Cardiac septum (tissue), 1 donor: ENCODE results near the gene ZNF524. TPM values are rescaled to one million over a fixed set of nuclear protein-coding genes. Genes with fewer than 3 reads are reported as not detected.
A peak's percentile ranks its signal among the peaks of the same experiment; 100 is the strongest.

Experiments used
- DNase-seq: peaks from one replicate; pipeline ENCODE4 v3.0.0-alpha.2; 2020; ENCODE audit warnings: low spot score
- intact Hi-C: fragments of 100-400 bp; cut with DNase I; formaldehyde crosslinking; loops from one replicate; pipeline ENCODE4 v1.14.0; 2022
- total RNA-seq: library from RNA; stranded (reverse); fragmentation: NEBNext Ultra II Directional; extraction: Animal tissue kit (Norgen Biotek cat#: 25700); gene quantifications from one replicate; pipeline ENCODE4 v1.2.1, GENCODE V29; 2021
- donor health status: DM: no; HTN: no; CAD: no.

The ZNF524 gene
- total RNA-seq, 1 donor from 2014 or later, result 13.7 TPM

DNA sequence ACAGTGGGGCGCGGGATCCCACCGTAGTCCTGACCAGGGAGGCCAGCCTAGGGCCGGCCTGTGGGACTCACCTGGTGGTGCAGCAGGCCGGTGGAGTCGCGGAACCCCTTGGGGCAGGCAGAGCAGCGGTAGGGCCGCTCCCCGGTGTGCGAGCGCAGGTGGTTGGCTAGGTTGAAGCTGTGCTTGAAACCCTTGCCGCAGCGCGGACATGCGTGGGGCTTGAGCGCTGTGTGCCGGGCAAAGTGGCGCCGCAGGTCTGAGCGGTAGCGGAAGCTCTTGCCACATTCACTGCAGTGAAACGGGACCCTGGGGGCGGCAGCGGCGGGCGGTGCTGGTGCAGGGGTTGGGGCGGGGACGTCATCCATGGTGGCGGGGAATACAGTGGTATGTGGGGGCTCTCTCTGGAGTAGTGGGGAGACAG lies 2.6 kb upstream of the ZNF524 start:
- DNase-seq, result no peak
- intact Hi-C loops, result no loop called here

DNA sequence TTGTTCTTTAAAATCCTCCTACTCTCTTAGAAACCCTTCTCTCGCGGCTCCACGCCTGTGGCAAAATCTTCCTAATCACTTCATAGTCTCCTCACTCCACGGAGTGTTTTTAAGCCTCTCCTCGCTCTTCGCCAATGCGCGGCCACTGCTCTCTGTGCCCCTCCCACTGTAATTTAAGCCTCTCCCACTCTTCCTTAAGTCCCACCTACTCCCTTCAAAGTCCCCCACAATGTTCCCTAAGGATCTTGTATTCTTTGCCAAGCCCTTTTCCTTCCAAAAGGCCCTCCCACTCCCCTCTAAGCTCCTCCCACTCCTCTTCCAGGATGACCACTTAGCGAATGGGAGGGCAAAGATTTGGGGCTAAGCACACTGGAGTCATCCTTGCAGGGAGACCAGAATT lies 2.1 kb upstream of the ZNF524 start:
- no peak for DNase-seq
- intact Hi-C loops, result loop anchor here (2.0 kb wide), 1 partner anchor 81 kb away; no protein-coding TSS in a partner anchor

DNA sequence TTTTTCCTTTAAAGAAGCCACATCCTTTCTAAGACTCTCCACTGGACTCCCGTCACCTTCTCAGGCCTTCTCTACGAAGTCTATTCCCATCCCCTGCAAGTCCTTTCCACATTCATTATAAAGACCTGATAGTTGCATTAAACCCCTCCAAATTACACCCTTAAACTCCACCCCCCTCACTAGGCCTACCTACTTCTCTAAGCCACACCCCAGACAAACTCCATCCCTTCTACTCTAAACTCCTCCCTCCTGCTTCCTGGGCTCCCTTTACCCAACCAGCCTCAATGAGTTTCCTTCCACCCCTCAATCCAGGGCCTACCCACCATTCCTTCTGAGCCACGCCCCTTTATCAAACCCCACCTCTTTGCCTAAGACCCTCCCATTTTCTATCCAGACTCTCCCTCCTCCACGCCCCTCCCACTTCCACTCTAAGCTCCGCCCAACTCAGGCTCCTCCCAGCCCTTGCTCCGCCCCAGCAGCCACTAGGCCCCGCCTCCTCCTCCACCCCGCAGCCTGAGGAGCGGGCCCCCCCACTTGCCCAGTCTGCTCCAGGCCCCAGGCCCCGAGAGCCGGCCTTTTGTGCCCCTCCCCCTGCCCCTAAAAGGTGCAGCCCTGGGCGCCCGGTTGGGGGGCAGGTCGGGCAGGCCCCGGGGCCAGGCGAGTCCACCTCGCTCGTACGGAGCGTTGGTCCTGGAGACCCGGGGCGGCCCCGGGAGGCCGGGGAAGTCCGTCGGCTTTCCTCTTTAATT lies 1.2 kb upstream of the ZNF524 start:
- intact Hi-C loops, result loop anchor here (2.0 kb wide), 1 partner anchor 82 kb away; no protein-coding TSS in a partner anchor
- peak; percentile 96 for DNase-seq

DNA sequence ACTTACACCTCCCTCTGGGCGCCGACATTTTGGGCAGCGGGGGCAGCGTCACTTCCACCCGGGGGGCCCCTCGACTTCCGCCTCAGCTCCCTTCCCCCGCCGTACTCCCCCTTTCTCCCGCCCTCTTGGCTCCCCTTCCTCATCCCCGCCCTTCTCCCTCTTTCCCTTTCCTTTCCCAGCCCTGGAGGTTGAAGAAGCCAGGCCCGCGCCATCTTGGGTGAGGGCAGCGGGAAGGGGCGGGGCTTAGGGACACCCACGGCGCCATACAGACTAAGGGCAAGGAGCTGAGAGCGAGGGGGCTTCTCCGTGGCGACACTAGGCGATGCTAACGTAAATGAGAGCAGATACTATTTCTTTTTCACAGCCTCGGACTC lies 633 bp upstream of the ZNF524 start, which contains the start of gene FIZ1:
TSS of gene FIZ1 (minus strand) at position 50 of the 374 bp plus-strand sequence. CDS start 1,652 bp downstream, outside the sequence.
- intact Hi-C loops, result loop anchor here (2.0 kb wide), 1 partner anchor 83 kb away; no protein-coding TSS in a partner anchor
- DNase-seq, result peak; percentile 99

DNA sequence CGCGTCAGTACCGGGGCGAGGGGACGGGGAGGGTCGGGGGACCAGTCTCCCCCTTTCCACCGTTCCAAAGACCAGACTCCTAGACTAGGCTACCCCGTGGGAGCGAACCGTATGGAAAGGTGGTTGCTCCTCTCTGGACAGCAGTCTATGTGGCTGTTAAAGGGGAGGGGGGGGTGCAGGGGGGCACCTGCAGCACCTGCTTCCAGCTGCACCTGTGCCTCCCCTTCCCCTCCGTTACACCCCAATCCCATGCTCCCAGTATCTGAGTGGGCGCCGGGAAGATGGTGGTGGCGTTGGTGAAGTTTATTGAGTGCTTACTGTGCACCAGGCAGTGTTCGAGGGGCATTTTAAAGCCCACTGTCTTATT lies 557 bp downstream of the ZNF524 start:
- intact Hi-C loops, result loop anchor here (2.0 kb wide), 1 partner anchor 124 kb away; the partner anchor contains the start of gene ZNF628

DNA sequence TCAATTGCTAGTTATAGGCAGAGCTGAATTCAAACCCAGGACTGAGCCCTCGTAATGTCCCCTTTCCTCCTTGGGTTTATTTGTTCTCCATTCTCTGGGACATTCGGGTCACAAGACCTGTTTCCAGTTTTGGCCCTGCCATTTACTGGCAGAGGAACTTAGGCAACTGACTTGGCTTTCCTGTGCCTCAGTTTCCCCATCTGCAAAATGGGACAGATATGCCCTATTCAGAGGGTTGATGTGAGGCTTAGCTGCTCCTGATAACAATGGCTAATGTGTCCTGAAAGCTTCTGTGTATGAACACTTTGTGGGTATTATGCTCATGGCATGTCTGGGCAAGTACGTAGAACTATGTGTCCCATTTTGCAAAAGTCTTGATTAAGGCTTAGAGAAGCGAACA lies 996 bp downstream of the ZNF524 start:
- intact Hi-C loops, result loop anchor here (2.0 kb wide), 1 partner anchor 124 kb away; the partner anchor contains the start of gene ZNF628
- DNase-seq, result no peak

More for the DNA sequence above, 557 bp downstream of the ZNF524 start:
- DNase-seq, result no peak

DNA sequence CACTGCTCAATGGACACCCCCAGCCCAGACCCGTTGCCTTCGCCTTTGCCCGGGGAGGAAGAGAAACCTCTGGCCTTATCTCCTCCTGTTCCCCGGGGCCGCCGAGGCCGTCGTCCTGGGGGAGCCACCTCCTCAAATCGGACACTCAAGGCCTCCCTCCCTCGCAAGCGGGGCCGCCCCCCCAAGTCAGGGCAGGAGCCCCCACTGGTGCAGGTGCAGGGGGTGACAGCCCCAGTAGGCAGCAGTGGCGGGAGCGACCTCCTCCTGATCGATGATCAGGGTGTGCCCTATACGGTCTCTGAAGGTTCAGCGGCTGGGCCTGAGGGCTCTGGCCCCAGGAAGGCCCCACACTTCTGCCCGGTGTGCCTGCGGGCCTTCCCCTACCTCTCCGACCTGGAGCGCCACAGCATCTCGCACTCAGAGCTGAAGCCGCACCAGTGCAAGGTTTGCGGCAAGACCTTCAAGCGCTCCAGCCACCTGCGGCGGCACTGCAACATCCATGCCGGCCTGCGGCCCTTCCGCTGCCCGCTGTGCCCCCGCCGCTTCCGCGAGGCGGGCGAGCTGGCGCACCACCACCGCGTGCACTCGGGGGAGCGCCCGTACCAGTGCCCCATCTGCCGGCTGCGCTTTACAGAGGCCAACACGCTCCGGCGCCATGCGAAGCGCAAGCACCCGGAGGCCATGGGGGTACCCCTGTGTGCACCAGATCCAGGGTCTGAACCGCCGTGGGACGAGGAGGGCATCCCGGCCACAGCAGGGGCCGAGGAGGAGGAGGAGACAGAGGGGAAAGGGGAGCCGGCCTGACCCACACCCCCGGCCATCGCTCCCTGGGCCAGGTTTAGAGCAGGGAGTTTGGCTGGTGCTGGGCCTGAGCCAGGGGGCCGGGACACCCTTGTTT lies 2.3 kb downstream of the ZNF524 start:
- intact Hi-C loops, result no loop called here
- no peak for DNase-seq

DNA sequence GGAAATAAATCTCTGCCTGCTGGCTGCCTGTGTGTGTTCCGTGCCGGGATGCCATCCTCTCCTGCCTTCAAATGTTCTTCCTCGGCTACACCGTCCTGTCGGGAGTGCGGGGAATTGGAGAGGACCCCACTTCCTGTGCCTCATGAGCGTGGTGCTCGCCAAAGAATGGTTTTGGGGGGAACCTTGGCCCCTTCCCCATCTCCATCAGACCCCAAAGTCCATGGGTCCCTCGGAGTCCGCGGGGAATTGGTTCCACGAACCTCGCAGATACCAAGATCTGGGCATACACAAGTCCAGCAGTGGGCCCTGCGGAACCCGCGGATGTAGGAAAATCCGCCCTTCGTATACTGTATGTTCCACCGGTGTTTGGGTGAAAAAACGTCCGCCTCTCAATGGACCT lies 3.0 kb downstream of the ZNF524 start:
- intact Hi-C loops, result no loop called here
- no peak for DNase-seq

DNA sequence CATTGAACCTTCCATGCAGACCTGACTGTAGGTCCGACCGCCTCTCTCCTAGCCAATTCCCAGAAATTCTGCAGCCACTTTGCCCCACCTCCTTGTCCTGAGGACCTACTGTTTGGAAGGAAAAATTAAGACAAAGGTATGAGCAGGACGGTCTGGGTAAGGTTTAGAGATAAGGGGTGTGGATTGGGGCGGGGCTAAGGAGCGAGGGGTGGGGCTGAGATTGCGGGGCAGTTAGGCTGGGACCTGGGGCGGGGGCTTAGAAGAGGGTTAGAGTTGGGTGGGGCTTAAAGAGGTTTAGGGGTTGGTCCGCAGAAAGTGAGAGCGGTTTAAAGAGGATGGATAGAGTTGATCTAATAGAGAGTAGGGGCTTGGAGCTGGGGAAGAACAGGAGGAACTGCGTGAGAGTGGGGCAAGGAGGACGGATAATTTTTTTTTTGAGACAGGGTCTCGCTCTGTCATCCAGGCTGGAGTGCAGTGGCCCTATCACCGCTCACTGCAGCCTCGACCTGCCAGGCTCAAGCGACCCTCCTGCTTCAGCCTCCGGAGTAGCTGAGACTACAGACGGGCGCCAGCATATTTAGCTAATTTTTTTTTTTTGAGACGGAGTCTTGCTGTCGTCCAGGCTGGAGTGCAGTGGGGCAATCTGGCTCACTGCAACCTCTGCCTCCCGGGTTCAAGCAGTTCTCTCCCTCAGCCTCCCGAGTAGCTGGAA lies 3.6 kb downstream of the ZNF524 start:
- intact Hi-C loops, result no loop called here
- DNase-seq, result no peak

DNA sequence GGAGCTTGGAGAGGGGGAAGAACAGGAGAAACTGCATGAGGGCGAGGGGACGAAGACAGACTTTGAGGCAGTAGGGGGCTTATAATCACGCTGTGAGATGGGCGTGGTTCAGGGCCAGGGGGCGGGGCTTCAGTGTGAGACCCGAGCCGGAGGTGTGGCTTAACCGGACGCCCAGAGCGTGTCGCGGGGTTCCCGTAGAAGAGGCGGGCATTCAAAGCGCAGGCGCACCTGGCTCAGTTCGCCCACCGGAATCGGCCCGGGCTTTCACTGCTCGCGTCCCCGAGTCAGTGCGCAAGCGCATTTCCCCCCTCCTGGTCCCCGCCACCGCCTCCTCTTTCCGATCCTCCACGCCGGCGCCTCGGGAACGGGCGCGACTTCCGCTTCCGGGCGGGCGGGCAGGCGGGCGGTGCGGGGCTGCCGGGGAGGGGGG lies 5.1 kb downstream of the ZNF524 start:
- DNase-seq, result peak; percentile 98
- intact Hi-C loops, result no loop called here

DNA sequence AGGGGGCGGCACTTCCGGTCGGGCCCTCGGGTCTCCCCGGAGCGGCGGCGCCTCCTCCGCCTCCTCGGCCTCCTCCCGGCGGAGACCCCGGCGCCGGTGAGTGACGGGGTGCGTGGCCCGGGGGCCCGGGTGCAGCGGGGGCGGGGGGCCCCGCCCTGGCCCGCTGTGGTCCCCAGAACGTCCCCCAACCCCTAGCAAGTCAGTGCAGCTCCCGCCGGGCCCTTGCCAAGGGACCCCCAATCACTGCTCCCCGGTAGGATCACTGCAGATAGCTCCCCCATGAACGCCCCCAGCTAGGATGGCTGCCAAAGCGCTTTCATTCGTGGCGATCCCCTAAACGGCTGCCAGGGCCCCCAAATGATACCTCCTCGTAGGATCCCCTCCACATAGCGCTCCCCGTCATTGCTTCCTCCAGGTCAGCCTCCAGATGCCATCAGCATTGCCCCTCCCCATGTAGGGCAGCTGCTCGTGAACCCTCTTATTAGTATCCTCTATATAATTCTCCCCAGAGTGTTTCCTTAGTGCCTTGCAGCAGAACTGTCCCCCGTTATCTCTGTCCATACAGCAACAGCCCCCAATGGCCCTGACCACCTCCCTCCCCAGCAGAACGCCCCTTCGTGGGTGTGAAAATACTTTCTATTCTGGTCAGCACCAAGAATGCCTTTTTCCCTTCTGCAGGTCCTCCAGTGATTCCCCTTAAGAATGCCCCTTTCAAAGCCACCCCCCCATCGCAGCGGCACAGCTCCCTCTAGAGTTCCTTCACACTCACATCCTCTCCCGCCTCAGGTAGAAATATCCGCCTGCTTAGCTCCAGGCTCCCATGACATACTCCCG lies 5.8 kb downstream of the ZNF524 start, which contains the start of gene ZNF865:
TSS of gene ZNF865 (plus strand) at position 11 of the 834 bp plus-strand sequence. CDS start 7,972 bp downstream, outside the sequence.
- intact Hi-C loops, result loop anchor here (1.0 kb wide), 1 partner anchor 89 kb away; no protein-coding TSS in a partner anchor
- DNase-seq, result no peak

DNA sequence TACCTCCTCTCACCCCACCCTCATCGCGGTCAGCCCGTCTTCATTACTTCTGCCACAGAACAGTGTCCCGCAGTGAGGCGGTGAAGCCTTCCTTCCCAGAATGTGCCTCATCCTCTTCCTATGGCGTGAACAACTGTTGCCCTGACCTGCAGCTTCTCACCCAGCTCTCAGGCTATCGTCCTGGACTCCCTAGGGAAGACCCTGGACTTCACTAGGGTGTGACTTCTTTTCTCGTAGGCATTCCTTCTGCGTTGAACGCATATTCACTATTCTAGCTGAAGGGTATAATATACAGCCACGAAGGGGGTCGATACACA lies 6.3 kb downstream of the ZNF524 start:
- DNase-seq, result no peak
- intact Hi-C loops, result loop anchor here (1.0 kb wide), 1 partner anchor 89 kb away; no protein-coding TSS in a partner anchor

DNA sequence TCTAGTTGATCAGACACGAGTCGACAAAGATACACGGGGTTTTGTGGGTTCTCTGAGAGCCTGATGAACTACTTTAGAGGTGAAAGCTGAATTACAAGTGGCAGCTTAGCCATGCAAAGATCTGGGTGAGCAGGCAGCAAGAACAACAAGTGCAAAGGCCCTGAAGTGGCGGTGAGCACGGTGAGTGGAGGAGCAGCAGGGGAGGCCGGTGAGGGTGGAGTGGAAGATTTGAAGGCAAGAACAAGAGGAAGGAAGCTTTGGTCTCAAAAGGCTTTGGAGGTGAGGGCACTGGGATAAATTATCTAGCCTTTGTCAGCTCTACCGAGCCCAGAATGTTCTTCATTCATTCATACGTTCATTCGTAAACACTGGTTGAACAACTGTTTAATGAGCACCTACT lies 6.7 kb downstream of the ZNF524 start:
- intact Hi-C loops, result loop anchor here (1.0 kb wide), 1 partner anchor 90 kb away; no protein-coding TSS in a partner anchor
- DNase-seq, result no peak

DNA sequence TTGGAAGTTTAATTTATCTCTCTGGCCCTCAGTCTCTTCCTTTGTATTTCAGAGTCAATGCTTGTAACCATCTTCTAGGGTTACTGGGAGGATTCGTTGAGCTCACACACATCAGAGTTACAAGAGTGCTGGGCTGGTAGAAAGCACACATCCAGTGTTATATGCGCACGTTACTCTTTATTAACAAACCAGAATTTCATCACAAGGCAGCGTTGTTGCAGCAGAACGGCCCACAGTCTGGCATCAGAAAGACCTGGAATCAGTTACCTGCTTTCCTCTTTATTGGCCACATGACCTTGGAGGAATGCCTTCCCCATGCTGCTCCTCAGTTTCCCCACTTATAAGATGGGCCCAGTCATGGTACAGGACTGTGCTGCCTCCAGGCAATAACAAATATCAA lies 9.2 kb downstream of the ZNF524 start:
- no peak for DNase-seq
- intact Hi-C loops, result no loop called here

DNA sequence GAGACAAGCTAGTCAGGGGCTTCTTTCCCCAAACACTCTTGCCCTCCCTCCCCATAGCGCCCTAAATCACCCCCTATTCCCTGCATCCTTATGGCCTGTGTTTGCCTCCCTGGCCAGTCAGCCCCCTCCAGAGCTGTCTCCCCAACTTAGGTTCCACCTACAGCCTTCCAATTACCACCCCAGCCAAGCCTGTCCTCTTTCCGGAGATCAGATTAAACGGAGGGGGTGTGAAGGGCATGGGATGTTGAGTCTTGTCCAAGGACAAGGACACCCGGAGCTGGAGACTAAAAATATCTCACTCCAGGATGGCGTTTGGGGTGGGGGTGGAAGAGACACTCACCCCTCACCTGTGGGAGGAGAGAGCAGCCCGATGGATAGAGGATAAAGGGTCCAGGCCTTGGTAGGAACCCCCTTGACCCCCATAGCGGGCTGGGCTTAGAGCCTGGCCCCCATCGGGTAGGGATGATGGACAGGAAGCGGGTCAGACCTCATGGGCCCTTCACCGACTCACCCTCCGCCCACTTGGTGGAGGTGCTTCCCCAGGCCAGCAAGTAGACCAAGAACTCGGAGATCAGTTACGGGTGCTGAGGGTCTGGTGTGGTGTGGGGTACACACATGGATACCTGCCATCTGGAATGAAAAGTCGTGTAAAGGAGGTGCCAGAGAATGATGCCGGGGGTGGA lies 11.4 kb downstream of the ZNF524 start:
- intact Hi-C loops, result no loop called here
- no peak for DNase-seq

DNA sequence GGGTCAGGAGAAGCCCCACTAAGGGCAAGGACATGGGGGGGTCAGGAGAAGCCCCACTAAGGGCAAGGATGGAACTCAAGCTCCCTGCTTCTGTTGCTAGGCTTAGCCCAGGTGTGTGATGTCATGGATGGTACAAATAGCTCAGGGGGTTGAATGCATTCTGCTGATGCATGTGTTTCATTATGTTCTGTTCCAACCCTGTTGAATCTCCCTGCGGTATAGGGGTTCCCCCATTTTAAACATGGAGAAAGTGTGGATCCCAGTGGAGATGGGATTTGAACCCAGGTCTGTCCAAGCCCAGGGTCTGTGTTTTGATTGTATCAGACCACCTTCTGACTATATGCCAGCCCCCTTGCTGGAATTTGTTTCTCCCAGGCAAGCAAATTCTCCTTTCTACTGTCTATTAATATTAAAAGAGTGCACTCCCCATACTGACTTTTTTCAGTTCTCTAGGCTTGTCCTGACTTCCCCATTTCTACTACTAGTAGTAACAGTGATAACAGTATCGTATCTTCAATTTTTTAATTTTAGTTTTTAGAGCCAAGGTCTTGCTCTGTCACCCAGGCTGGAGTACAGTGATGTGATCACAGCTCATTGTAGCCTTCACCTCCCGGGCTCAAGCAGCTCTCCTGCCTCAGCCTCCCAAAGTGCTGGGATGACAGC lies 12.0 kb downstream of the ZNF524 start:
- intact Hi-C loops, result no loop called here
- DNase-seq, result no peak

DNA sequence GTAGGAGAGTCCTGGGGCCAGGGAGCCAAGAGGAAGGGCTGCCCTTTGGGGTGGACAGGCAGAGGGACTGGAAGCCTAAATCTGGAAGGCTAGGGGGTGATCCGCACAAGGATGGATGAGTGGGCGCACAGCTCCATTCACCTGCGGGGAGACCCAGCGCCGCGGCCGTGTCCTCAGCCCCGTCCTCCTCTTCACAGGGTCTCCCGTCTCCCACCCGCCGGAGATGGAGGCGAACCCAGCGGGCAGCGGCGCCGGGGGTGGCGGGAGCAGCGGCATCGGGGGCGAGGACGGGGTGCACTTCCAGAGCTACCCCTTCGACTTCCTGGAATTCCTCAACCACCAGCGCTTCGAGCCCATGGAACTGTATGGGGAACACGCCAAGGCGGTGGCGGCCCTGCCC lies 13.3 kb downstream of the ZNF524 start:
- intact Hi-C loops, result no loop called here
- no peak for DNase-seq
